ENCODE results near the gene TOB2.
"Not testable (repeated sequence)": the region's sequence is repeated elsewhere in the genome, so short reads cannot be mapped to it uniquely, and the experiment has no call there.

Gene TOB2

DNA sequence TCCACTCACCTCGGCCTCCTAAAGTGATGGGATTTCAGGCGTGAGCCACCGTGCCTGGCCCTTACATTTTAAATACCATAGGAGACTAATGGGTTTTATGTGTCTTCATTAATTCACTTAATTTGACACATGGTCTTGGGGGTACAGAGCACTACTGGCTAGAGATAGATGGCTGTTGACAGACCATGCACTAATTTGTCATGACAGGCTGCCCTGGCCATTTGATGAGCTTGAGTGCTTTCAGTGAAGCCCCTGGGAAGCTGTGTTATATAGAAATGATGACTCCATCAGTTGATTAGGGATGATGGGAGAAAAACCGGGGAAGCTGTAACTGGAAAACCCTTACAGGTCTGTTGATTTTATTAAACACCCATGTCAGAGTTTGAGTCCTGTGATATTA is 15.3 kb upstream of the TOB2 start:
- DNase-seq: no peak

DNA sequence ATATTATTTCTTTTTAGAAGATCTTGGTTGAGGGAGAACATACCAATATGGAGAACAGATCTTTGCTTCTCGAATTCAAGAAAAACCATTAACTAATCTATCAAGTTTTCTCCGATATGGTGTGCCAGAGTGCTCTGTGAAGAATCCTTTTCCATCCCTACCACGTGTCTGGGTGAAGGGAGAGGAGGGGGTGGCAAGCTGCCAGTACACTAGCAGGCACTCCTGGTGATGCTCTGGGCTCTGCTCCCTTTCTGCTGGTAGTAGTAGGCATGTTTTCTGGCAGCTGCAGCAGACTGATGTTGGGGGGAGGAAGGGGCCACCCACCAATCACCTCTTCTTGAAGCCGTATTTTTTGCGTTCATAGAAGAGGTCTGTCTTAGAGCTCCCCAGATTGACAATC is 13.5 kb upstream of the TOB2 start:
- DNase-seq: not testable (repeated sequence)

DNA sequence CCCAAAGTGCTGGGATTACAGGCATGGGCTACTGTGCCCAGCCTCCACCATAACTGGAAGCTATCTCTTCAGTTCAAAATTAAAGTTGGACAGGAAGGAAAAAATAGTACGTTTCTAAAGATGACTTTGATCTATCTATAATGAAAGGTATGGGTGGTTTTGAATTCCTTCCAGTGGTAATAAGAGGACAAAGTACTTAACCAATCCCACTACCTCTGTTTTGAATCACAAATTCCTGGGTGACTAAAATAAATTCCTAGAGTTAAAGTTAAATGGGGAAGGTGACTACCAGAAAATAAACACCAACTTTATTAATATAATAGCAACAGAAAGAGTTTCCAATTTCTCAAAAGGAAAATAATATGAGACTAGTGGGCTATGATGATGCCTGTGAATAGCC is 12.8 kb upstream of the TOB2 start:
- DNase-seq: no peak

DNA sequence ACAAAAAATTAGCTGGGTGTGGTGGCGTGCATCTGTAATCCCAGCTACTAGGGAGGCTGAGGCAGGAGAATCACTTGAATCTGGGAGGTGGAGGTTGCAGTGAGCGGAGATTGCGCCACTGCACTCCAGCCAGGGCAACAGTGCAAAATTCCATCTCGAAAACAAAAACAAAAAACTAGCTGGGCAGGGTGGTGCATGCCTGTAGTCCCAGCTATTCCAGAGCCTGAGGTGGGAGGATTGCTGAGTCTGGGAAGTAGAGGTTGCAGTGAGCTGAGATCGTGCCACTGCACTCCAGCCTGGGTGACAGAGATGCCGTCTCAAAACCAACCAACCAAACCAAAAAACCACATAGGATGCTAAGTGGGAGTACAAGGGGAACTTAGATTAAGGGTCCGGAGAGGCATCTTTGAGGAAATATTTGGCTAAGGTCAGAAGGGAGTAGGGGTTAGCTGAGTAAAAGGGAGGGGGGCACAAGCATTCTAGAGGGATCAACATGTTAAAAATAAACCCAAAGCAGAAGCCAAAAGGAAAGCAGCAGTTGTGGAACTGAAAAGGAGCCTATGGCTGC is 11.6 kb upstream of the TOB2 start:
- DNase-seq: no peak

DNA sequence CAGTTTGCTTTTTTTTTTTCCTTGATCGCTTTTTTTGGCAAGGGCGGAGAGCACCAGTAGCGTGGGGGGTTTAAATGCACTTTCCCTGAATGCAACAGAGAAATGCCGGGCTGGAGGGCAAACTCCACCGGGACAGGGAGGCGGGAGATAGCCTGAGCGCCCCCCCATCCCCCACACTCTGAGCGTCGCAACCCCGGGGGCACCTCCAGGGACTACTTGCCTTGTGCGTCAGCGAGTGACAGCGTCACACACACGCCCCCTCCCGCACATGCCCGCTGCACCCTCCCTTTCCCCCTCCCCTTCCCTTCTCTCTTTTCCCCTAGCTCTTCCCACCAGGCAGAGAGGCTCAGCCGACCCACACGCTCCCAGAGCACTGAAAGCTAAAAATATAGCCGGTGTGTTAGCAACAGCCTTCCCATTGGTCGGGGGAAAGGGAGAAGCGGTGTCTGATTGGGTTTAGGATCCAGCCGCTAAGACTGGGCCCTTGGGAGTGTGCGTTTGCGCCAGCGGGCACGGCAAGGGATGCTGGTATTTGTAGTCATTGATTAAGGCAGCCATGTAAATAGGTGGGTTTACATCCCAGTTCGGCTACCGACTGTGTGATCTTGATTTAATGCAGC is 1.7 kb upstream of the TOB2 start:
- peak; percentile 87 to 88 for DNase-seq

DNA sequence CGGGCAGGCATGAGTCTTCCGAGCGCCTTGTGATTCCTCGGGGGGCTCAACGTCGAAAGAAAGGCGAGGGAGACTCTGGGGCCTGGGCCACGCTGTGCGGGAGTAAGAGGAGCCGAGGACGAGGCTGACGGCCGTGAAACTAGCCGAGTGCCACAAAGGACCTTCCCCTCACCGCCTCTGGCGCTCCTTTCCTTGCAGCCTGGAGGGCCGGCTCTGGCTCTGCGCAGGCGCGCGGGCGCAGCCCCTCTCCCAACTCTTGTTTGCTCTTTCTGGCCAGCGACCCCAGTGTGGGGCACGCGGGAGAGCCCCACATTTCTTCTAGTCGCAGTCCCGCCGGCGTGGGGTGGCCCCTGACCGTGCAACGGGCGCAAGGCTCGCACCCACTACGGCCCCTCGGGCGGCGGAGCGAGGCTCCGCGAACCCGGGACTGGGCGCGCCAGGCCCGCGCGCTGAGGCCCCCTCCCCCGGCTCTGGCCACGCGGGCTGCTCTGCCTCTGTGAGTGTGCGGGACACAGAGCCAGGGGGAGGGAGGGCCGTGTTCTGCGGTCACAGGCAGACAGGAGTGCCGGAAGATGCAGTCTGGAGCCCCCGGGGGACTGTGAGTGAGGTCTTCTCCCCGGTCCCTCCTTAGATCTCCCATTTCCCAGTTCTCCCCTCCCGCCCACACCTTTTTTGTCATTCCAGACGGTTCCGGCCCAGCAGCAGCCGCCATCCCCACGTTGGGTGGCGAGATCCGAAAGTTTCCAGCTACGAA is 1.0 kb upstream of the TOB2 start:
- peak; percentile 42 to 57 for DNase-seq

DNA sequence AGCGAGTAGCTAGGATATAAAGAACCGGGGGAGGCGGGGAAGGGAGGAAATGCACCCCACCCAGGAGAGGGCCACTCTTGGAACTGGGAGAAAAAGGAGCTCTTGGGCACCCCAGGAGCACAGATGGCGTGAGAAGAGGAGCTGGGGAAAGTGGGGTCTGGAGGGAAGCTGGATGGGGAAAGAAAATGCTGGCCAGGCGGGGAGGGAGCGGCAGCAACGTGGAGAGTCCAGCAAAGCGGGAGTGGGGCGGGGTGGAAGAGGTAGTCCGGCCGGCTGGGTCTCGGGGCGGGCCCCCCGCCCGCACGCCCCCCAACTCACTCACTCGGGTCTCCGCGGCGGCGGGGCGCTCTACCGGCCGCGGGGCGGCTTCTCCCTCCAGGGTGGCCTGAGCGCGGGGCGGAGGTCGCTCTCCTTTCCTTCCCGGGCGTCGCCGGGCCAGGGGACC is 522 bp downstream of the TOB2 start:
- no peak for DNase-seq

DNA sequence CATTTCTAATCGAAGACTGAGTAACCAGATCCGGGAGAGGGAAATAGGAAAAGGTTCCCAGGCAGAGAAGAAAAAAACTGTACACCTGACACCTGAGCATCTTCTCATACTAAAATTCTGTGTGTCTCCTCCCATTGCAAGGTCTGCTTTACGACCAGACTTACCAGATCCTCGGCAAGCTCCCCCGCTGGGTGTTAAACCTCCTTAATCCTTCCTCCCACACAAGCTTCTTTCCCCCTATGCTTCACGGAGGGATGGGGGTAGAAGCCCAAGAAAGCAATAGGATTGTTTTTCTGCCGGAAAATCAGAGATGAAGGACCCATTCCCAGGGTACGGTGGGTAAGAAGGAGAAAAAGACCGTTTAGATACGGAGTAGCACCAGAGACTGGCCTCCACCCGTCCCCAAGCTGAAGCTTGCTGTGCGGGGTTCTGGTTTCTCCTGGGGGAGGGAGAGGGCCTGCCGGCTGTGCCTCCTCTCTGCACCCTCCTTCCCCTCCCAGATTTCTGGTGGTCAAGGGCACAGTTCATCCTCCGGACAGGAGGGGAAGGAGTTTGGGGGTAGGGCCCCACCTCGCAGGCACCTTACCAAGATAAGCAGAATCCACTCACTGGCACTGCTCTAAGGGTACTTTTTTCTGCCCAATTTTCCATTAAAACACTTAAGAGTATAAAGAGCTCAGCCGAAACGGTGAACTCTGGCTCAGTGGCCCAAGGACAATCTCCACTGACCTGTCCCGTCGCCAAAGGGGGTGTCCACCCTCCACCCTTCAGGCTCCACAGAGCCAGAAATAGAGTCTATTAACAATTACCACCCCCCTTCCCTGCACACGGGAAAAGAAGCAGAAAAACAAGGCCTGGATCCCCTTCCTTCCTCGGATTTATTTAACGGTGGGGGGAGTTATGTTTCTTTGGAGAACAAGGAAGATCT is 1.2 kb downstream of the TOB2 start:
- peak; percentile 18 to 25 for DNase-seq

DNA sequence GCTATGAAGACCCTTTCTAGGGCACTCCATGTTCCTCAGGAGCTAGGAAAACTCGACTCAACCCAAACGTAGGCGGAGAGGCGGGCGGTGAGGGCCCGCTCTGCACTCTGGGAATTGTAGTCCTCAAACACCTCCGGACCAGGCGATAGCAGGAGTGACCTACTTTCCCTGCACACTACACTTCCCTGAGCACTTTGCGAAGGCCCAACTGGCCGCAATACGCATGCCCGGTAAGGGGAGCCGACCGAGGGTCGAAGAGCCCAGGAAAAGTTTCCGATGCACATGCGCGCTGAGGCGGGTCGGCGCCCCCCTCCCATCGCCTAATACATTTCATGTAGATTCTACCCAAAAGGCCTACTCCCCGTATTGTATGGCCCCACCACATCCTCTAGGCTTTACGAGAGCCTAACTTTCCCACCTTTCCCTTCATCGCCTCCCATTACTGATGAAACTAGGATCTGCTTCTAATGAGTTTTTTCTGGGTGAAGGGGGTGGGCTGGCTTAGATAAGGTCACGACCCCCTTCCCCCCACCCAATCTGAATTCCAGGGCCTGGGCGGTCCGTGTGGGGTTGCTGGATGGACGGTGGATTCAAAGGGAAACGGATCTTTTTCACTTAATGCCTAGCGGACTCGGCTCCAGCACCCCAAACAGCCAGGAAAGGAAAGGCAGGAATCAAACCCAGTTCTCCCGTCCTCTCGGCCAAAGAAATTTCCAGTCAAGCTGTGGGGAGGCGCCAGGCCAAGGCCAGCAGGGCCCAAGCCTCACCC is 2.1 kb downstream of the TOB2 start:
- DNase-seq: peak; percentile 82 to 86

DNA sequence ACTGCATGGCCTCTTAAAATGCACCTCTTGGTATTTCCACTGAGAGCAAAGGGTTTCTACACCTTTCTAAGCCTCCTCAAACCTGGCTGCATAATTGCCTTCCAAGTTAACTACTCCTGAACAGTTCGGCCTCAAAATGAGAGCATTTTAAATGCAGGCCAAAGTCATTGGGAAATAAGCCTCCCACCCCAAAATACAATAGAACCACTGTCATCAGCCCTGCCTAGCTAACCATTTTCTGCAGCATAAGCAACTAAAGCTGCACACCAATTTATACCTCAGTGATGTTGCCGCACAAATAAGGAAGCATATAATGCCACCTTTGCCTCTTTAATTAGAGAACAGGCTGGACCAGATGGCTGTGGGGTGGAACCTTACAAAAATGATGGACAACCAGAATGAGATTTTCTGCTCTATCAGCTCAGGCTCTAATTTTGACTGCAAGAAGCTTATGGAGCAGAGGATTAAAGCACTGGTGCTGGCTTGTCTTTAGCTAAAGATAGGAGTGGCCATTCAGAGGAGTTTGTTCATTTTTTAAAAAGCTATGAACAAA is 4.3 kb downstream of the TOB2 start:
- no peak for DNase-seq

DNA sequence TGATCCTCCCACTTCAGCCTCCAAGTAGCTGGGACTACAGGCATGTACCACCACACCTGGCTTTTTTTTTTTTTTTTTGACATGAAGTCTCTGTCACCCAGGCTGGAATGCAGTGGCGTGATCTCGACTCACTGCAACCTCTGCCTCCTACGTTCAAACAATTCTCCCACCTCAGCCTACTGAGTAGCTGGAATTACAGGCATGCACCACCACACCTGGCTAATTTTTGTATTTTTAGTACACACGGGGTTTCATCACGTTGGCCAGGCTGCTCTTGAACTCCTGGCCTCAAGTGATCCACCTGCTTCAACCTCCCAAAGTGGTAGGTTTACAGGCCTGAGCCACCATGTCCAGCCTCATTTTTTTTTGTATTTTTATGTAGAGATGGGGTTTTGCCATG is 6.1 kb downstream of the TOB2 start:
- not testable (repeated sequence) for DNase-seq

DNA sequence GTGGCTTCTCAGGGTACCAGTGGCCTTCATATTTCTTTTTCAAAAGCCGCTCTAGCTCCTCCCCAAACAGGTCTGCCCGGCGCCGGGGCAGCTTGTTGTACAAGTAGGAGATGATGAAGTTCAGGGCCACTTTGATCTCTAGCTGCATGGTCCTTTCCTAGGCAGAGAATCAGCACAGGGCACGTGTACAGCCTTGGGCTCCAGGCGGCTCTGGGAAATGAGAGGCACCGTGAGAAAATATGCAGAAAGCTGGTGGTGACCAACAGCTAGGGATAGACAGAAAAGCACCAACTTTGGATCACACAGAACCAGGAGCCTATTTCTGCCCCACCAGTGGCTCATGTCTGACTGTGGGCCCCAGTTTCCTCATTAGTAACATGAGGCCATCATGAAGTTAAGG is 9.4 kb downstream of the TOB2 start:
- no peak for DNase-seq

DNA sequence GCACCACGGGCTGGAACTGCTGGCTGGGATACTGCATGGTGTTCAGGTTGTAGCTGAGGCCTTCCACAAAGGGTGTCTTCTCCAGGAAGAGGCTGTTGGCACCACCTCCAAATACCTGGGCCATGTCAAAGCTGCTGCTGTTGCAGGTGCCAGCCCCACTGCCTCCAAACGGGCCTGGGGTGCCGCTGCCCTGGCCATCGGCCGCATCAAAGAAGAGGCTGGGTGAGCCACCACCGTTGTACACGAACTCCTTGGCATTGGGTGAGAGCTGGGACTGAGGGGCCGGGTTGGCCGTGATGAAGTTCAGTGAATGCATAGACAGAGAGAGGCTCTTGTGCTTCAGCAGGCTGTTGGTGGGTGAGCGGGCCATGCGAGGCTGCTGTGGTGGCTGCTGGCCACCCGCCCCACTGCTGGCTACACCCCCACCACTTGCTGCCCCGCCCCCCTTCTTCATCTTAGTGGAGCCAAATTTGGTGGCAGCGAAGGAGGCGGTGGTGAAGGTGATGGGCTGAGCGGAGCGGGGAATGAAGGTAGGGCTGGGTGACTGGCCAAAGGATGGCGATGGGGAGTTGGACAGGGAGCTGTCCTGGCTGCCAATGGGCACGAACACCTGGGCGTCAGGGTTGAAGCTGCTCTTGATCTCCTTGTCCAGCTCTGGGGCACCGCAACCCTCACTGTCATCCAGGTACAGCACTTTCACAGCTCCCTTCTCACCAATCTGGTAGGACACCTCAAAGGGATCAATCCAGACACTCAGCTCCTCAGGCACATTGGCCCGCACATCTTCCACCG is 10.1 kb downstream of the TOB2 start:
- no peak for DNase-seq

DNA sequence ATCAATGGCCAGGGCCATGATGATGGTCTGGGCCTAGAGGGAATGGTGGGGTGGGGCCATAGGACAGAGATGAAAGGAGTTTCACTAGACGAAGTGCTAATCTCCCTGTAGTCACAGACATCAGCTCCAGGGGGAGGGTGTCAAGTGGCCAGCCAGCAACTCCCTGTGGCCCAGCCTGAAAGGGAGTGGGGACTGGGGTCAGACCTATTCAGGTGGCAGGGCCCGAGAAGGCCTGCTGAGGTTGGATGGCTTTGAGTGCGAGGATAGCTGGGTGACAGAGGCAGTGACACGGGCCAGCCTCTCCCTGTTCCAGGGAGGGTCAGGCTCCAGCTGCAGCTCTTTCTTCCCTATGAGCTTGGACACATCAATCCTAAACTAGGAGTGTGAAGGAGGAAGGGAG is 11.0 kb downstream of the TOB2 start:
- no peak for DNase-seq

DNA sequence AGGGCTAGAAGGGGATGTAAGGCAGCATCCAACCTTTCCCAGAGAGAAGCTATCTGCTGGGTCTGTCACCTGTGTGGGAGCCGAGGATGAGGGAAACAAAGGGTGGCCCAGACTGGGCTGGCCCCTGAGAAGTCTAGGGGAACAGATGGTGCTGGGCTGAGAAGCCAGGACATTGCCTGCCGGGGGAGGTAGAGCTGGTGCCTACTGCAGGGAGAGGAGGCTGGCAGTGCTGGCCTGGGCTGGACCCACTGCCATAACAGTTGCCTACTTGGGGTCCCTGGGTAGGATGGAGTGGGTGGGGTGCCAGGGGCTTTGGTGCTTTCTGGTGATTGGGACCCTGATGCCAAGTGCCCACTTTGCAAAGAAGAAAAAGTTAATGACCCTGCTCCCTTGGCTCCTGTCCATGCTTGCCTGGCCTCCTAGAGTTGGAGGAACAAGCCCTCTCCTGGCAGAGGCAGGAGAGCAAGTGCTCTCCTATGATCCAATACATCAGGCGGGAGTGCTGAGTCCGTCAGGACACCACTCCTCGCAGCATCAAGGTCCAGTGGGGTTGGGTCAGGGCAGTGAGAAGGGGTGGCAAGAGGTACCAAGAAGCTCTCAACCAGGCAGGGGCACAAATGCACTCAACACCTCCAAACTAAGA is 12.1 kb downstream of the TOB2 start:
- not testable (repeated sequence) for DNase-seq

DNA sequence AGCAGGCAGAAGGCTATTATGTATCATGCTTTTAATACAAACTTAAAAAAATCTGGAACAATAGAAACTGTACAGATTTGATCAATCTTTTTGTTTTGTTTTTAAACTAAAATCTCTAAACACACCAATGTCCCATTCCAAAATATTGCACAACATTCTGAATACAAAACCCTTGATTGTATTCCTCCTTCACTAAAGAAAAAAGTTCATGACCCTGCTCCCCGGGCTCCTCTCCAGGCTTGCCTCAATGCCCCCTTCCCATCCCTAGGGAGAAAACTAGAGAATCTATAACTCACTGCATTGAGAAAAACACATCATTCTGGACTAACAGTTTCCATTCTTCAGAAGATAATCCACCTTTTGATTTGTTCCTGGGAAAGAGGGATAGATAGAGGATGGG is 13.1 kb downstream of the TOB2 start:
- DNase-seq: not testable (repeated sequence)

DNA sequence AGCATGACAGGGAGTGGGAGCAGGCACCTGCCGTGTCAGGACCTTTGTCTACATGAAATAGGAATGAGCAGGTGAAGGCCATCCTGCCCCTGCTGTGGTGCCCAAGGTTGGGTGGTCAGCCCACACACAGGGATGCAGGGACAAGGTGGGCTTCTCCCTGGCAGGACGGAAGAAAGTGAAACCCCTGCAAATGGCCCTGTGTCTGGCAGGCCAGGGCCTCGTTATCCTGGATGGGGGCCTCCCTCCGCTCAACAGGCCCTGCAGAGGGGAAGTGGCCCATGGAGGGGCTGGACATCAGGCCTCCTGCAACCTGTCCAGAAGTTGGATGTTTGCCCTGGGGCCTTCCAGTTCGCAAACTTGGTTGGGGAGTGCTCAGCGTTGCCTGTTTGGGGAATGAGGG is 14.9 kb downstream of the TOB2 start:
- no peak for DNase-seq

DNA sequence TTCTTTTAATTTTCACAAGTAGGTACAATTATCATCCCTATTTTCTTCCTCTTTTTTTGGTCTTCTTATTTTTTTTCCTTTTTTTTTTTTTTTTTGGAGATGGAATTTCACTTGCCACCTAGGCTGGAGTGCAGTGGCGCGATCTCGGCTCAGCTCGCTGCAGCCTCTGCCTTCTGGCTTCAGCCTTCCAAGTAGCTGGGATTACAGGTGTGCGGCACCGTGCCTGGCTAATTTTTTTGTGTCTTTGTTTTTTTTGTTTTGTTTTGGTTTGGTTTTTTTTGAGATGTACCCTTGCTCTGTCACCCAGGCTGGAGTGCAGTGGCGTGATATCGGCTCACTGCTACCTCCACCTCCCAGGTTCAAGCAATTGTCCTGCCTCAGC is 16.7 kb downstream of the TOB2 start:
- no peak for DNase-seq

DNA sequence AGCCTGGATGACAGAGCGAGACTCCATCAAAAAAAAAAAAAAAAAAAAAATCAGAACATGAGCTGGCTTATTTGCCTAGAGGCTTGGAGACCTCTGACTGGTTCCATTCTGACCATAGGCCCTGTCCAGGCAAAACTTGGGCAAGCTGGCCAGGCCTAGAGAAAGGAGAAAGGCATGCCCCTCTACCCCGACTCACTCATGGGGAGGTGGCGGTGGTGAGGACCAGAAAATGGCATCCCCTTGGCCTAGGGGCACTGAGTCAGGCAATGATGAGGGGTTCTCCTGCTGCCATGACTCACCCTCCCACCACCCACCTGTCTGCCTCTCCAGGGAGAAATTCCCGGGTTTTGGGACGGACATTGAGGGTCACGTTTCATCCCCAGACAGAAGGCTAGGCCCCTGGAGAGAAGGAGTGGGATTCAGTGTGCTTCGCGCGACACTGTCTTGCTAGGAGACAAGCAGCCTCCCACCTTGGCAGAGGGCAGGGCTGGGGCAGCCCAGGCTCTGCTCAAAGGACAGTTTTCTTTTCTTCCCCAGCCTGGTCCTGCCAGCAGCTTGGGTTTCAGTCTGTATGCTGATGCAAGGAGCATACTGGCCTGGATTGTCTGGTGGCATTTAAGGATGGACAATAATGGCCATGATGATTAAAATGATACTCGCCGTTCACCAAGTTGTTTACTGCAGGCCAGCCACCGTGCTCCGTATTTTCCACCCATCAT is 17.2 kb downstream of the TOB2 start:
- DNase-seq: no peak
